MM.1S (cell line): Measurements from ENCODE around the gene BEX1.
"Not testable (repeated sequence)": the region's sequence is repeated elsewhere in the genome, so short reads cannot be mapped to it uniquely, and the experiment has no call there.

Experiments used
- EZH2 ChIP-seq: fragments of 300-600 bp; sonication (generic); optimal IDR thresholded peaks from 2 replicates; pipeline ENCODE3; 2017; ENCODE audit warnings: low read depth, mild to moderate bottlenecking, antibody characterized with exemption, low read length, mixed read lengths
- EZH2phosphoT487 ChIP-seq: fragments of 300-600 bp; sonication (generic); IDR thresholded peaks from 2 replicates; pipeline ENCODE4 v1.6.1; 2018; ENCODE audit warnings: antibody characterized with exemption, low read length
- TF ChIP-seq, protein P1 (sequence below): fragments of 300-600 bp; sonication (generic); IDR thresholded peaks from 2 replicates; pipeline ENCODE4 v1.5.1; 2016; ENCODE audit warnings: antibody characterized with exemption, low read length, mixed read lengths

DNA sequence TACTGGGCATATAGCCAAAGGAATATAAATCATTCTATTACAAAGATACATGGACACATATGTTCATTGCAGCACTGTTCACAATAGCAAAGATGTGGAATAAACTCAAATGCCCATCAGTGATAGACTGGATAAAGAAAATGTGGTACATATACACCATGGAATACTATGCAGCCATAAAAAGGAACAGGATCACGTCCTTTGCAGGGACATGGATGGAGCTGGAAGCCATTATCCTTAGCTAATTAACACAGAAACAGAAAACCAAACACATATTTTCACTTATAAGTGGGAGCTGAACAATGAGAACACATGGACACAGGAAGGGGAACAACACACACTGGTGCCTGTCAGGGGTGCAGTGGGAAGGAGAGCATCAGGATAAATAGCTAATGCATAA, 30.6 kb downstream of the BEX1 start:
- TF ChIP-seq, protein P1, sequence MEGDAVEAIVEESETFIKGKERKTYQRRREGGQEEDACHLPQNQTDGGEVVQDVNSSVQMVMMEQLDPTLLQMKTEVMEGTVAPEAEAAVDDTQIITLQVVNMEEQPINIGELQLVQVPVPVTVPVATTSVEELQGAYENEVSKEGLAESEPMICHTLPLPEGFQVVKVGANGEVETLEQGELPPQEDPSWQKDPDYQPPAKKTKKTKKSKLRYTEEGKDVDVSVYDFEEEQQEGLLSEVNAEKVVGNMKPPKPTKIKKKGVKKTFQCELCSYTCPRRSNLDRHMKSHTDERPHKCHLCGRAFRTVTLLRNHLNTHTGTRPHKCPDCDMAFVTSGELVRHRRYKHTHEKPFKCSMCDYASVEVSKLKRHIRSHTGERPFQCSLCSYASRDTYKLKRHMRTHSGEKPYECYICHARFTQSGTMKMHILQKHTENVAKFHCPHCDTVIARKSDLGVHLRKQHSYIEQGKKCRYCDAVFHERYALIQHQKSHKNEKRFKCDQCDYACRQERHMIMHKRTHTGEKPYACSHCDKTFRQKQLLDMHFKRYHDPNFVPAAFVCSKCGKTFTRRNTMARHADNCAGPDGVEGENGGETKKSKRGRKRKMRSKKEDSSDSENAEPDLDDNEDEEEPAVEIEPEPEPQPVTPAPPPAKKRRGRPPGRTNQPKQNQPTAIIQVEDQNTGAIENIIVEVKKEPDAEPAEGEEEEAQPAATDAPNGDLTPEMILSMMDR: not testable (repeated sequence)
- not testable (repeated sequence) for TF ChIP-seq EZH2, EZH2phosphoT487
